Measurements from ENCODE around the gene GRID1.

GRID1 gene

DNA sequence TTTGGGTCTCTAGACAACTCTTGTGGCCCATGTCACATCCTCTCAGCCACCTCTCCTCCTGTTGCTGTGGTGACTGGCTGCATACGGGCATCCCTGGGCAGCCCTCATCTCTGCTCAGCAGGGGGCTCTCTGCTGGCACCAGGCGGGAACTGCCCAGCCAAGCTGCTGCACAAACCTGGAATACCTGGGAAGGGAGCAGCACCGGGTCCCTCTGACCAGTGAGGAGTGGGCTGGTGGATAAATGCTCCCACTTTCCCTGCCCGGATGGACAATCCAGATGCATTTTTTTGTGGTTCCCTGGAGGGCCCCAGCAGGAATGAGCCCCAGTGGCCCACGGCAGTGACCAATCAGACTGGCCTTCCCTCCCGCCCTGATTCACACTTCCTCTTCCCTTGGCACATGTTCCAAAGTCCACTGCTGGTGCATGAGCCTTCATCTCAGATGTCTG, 21.9 kb downstream of the GRID1 start:
- no peak overlapping the region for H3K4me3 ChIP-seq (ENCODE audit: low read length)
- no peak for DNase-seq (ENCODE audit: low read depth, low spot score)

DNA sequence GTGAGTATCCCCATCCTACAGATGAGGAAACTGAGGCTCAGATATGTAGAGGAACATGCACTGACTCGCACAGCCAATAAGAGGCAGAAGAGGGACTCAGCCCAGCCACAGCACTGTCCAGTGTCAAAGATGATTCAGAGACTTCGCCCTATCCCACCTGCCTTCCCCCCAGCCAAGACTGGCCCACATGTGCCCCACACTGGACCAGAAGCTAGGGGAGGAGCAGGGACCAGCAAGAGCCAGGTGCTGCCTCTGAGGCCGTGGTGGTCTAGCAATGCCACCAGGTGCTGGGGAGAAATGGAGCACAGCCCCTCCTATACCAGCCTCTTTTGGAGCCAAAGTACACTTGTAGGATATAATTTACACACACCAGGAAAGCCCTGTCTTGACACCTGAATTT, 22.3 kb downstream of the GRID1 start:
- no peak overlapping the region for H3K4me3 ChIP-seq (ENCODE audit: low read length)
- DNase-seq (ENCODE audit: low read depth, low spot score): no peak

DNA sequence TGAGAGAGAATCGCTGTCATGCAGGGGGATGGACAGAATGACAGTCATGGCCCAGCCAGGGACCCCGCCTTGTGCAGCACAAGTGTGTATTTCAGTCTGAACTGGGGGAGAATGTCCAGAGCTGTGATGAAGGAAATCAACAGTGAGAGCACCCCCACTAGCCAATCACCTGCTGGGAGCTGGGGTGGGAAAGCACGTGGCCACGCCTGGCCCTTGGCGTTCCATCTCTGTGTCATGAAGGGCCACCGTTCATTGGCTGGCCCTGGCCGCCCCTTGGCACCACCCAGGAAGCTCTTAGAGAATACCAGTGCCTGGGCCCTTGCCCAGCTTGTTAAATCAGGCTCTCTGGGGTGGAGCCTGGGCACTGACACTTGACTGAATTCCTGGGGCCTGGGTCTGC, 22.8 kb downstream of the GRID1 start:
- H3K4me3 ChIP-seq (ENCODE audit: low read length): no peak overlapping the region
- no peak for DNase-seq (ENCODE audit: low read depth, low spot score)

DNA sequence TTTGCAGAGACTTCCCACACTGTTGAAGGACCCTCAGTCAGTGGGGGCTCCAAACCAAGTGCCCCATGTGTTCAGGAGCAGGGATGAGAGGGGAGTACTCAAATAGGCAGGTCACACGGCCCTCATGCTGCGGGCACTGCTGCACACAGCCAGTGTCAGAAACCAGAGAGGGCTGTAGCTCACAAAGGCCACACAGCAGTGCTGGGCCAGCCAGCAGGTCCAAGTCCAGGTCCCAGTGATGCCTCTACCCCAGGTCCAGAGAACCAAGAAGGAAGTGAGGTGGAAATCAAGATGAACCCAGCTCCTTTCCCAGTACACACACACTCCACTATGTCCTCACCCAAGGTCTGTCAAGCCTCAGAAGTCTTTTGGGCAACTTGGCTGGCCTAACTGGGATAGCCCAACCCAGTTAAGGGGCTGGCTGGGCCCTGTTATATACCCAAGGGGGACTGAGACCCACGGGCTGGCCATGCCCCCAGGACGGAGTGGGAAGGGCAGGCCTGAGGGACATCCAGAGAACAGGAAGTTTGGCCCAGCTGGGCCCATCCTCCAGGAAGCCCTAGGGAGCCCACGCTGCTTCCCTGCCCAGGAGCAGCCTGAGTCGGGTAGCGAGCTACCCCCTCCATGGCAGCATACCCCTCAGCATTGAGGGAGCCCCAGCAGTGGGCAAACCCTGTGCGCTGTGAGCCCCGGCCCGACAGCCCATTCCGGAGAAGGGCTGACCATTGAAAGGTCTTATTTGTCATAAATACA, 24.3 kb downstream of the GRID1 start:
- H3K4me3 ChIP-seq (ENCODE audit: low read length): no peak overlapping the region
- DNase-seq (ENCODE audit: low read depth, low spot score): no peak

DNA sequence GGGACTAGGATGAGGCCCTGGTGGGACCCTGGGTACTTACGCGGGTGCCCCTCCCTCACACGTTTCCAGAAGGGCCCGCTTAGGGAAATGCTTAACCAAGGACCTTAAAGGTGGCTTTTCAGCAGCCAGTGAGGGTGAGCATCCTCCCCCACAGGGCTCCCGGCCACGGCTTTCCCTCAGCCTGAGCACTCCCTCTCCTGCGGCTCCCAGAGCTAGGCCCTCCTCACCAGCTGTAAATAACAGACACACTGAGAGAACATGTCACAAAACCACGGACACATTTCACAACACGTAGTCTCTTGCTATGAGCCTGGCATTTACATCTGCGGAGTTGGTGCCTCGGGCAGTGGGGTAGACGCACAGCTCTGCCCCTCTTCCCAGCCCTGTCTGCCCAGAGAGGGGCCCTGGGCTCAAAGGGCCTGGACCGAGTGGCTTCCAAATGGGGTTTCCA, 25.2 kb downstream of the GRID1 start:
- 0 out of 2 replicates have a peak overlapping the region, but pooled peaks have one; percentile 5 for H3K4me3 ChIP-seq (ENCODE audit: low read length)
- peak; percentile 85 for DNase-seq (ENCODE audit: low read depth, low spot score)

DNA sequence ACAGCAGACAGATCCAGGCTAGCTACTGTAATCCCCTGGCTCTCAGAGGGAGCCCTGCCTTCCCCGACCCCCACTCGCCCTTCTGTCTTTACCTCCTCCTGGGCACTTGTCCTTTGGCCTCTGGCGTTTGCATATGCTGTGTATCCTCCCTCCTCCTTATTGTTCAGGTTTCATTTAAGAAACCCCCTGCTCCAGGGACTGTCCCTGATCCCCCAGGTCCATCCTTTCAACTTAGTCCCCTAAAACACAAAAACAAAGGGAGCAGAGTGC, 25.7 kb downstream of the GRID1 start:
- H3K4me3 ChIP-seq (ENCODE audit: low read length): no peak overlapping the region

DNA sequence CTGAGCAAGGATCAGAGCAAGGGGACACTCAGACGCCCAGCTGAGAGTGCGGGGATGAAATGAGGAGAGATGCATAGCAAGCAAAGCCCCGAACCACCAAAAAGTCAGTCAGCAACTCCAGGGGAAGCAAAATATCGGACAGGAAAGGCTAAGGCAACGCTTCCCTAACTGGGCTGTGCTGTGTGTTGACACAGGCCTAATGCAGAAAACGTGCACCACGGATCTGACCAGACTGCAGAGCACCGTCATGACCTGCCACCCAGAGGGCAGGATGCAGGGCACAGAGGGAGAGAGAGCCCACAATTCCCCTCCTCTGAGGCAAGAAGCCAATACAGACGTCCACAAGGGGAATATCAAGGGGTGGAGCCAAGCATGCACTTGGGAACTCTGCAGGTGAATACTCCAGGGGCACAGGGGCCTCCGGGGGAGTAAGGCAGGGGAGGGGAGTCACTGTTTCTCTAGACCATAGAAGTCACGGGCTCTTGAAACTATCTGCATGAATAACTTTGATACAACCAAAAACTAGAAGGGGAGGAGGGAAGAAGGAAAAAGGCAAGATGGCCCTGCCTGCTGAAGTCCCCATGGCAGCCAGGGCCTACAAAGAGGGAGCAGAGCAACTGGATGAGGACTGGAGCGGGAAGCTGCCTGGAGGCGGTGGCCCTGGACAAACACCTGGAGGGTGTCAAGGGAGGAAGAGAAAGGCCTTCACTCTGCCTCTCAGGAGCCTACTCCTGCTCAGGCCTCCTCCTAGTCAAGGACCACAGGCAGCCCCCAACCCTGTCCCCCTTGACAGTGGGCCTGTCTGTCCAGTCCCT, 26.2 kb downstream of the GRID1 start:
- no peak for DNase-seq (ENCODE audit: low read depth, low spot score)
- no peak overlapping the region for H3K4me3 ChIP-seq (ENCODE audit: low read length)

More for the DNA sequence above, 25.7 kb downstream of the GRID1 start:
- DNase-seq (ENCODE audit: low read depth, low spot score): no peak

DNA sequence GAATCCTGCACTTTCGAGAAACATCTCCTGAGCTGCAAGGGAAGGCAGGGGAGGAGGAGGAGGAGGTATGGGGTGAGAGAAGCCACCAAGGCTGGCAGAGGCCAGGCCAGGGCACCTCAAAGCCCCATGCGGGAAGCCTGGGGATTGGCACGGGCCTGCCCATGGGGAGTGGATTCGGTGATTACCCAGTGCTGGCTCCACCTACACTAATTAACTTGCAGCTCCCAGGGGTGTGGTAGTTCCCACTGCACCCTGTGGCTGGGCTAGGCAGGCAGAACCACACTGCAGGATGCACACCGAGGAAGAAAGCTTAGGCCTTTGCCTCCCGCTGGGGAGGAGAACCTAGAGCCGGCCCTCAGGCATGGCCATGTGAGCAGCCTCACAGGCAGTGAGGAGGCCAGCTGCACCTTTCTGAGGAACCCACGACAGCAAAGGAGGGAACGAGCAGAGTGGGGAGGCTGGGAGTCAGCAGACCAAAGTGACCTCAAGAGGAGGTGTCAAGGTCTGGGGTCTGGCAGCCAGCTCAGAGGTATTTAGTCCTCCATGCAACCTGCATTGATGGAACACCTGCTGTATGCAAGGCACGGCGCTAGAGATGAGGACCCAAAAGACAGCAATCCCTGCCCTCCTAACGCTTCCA, 27.2 kb downstream of the GRID1 start:
- no peak overlapping the region for H3K4me3 ChIP-seq (ENCODE audit: low read length)
- DNase-seq (ENCODE audit: low read depth, low spot score): no peak

DNA sequence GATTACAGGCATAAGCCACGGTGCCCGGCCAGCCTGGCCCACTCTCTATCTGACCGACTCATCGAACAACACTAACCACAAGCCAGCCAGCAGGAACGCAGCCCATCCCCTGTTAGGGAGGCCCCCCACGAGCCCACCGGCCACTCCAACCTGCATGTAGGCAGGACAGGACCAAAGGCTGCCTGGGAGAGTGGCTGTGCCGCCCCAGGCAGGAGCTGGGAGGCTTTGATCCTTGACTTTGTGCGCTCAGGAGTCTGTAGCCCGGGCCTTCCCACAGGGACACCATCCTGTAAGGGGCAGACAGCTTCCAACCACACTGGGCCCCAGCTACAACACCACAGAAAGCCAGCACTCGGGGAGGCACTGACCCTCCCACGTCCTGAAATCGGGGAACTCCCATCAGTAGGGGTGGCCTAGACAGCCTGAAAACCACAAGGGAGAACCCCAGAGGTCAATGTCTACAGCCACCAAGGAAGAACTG, 29.4 kb downstream of the GRID1 start:
- no peak for DNase-seq (ENCODE audit: low read depth, low spot score)
- no peak overlapping the region for H3K4me3 ChIP-seq (ENCODE audit: low read length)

DNA sequence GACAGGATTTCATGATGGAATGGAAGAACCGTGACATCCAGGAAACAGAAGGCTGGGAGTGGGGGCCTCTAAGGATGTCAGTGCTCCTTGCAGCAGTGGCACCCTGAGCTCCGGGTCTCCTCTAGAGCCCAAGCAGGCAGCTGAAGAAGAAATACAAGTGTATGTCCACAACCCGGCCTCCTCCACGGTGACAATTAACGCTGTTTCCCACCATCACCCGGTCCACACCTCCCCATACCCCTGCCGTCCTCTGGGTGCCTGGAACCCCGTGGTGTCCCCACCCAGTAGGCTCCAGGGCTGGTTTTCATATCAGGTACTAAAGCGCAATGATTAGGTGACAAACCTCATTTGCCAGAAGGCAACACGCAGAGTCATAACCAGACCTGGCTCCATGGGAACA, 30.3 kb downstream of the GRID1 start:
- DNase-seq (ENCODE audit: low read depth, low spot score): no peak
- H3K4me3 ChIP-seq (ENCODE audit: low read length): no peak overlapping the region

DNA sequence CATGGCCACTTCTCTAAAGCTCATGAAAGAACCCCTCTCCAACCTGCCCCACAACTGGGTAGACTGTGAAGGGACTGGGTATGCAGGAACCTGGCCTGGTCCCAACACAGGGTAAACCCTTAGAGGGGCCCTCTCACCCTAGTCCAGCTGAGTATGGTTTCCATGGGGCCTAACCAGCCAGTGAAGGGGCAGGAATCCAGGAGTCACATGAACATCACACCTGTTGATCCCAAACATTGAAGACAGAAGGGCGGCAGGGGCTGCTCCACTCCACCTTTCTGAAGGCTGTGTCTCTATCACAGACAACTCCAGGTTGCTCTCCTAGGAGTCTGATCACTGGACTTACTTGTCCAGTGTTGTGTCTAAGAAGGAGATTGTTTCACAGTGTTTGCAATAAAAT, 30.8 kb downstream of the GRID1 start:
- no peak overlapping the region for H3K4me3 ChIP-seq (ENCODE audit: low read length)
- DNase-seq (ENCODE audit: low read depth, low spot score): no peak

DNA sequence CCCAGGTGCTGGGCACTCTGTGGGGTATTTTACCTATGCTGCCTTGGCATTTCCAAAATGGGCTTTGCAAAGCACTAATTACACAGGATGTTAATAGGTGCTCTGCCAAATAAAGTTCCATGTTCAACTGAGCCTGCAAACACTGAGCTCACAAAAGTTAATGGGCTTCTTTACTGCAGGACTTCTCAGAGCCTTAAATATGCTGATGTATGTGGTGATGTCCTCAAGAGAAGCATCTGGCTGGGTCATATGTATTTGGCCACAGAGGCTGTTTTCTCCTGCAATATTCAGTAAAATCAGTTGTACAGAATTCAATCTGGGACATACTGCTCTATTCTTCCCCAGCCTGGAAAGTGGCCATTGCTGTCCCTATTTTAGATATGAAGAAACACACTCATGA, 31.3 kb downstream of the GRID1 start:
- DNase-seq (ENCODE audit: low read depth, low spot score): no peak

DNA sequence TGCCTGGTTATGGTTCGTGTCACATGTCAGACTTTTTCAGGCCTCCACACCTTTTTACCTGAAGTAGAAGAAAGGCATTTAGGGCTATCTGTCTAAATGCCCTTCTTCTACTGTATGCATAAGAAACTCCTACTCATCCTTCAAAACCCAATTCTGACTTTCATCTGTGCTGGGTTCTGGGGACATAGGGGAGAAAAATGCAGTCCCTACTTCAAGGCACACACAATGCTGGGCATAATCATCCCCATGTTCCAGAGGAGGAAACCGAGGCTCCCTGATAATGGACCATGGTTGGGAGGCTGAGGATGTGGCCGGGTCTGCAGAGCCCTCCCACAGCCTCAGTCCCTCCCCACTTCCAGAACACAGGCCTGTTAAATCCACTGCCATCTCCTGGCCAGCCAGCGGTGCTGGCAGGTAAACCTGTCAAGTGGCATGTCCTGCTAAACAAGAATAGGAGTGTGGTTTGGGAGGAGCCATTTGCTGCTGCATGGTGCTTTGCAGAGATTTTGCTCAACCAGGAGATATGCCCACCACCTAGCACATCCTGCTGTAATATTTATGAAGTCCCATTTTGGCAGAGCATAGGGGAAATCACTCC, 32.0 kb downstream of the GRID1 start:
- H3K4me3 ChIP-seq (ENCODE audit: low read length): no peak overlapping the region
- DNase-seq (ENCODE audit: low read depth, low spot score): no peak

More for the DNA sequence above, 31.3 kb downstream of the GRID1 start:
- H3K4me3 ChIP-seq (ENCODE audit: low read length): no peak overlapping the region

DNA sequence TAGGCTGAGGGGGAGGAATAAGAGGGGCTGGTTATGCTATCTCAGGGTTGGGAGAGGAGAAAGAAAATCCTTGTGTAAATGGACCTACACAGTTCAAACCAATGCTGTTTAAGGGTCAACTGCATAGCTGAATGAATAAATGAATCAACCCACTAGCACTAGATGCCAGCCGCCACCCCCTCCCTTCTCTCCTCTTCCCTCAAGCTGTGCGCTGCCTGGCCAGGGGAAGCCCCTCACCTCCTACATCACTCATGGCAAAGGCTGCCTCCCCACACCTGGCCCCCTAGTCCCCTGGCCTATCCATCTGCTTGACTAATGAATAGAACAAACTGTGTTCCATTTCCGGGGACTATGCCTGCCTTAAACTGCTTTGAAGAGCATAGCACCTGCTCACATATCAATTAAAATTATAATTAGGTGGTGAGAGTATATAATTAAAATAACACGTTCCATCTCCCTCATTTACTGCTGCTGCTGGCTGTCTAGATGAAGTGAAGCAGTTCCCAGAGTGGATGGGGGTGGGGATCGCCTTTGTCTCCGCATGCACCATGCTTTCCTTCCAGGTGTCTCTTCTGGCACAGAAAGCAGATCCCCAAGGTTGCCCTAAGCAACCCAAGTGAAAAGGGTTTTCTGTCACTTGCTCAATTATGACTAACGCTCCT, 32.6 kb downstream of the GRID1 start:
- DNase-seq (ENCODE audit: low read depth, low spot score): peak; percentile 51

DNA sequence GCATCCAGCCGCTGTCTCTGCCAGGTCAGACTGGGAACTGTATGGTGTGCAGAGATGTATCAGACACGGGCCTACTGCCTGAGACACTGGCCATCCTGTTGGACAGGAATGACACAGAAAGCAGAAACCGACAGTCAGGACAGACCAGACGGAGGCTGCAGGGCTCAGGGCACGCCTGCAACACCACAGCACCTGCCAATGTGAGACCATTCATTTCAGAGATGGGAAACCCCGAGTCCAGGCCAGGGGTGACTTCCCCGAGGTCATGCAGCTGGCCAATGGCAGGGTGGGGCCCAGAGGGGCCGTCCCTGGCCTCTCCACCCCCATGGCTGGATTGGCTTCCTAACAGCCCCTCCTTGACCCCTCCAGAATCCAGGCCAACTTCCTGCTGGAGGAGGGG, 34.7 kb downstream of the GRID1 start:
- H3K4me3 ChIP-seq (ENCODE audit: low read length): no peak overlapping the region
- no peak for DNase-seq (ENCODE audit: low read depth, low spot score)

More for the DNA sequence above, 32.6 kb downstream of the GRID1 start:
- H3K4me3 ChIP-seq (ENCODE audit: low read length): no peak overlapping the region

DNA sequence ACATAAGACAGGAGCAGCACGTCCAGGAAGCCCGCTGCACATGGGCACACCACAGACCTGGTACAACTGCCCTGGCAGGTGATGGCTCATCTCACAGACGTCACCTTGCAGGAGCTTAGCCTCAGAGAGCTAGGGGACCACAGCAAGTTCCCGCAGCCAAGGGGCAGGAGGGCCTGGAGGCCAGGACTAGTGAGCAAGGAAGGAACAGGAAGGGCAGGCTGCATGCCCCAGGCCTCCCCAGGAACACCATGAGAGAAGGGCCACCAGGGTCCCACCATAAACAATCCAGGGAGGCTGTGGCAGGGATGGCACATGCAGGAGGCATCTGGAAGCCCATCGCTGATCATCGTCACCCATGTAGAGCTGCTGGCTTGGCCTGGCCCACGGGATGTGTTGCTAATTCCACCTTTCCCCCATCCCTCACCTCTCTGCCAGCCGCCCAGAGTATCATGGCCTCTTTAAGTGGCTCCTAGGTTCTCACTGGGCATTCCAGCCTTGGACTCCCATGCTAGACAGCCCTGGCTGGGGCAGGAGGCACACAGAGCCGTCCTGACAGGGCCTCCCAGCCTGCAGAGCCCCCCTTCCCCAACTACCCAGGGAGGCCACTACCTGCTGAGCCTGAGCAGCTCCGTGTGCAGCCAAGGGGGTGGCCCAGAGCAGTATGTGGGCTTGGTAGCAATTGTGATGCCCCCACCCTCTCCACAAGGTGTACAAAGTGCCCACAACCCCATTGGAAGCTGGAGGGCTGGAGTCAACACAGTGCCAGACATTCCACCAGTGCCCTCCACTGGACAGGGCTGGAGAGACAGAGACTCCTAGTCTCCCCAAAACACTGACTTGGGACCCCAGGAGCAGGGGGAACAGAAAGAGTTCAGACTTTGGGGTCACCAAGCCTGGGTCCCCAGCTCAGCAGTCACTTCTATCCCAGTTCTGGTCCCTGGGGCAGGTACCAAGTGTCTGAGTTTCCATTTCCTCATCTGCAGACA, 35.5 kb downstream of the GRID1 start:
- DNase-seq (ENCODE audit: low read depth, low spot score): no peak
- no peak overlapping the region for H3K4me3 ChIP-seq (ENCODE audit: low read length)

DNA sequence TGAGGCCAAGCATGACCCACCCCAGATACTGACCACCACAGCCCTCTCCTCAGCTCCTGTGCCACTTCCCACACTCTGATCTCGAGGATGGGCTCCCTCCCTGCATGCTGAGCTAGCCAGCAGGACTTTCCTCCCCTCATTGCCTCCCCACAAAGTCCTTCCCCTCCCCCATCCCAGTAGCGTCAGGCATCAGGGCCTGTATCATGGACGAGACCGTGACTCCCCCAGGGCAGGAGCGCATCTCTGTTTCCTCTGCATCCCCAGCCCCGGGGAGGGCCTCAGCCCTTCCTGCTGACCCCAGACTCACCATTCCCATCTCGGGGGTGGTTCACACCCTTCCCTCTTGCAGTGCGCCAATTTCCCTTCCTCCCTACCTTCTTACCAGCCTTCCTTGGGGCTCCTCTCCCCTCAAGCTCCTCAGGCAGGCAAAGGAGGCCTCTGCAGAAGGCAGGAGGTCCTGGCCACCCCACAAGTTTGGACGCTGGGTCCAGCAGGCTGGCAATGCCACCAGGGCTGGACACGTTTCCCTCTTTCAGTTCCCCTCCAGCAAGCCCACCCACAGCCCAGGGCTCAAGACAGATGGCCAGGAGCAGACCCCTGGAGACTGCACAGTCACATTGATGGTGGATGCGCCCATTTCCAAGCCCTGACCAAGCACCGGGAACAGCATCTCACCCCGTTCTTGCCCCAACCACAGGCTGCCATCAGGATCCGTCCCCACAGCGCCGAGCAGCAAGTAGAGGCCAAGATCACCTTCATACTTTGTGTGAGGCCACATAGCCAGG, 36.5 kb downstream of the GRID1 start:
- no peak for DNase-seq (ENCODE audit: low read depth, low spot score)
- no peak overlapping the region for H3K4me3 ChIP-seq (ENCODE audit: low read length)
